CD4-positive, CD25-positive, alpha-beta regulatory T cell (primary cell): ENCODE data around the gene HHIP. TPM values are rescaled to one million over a fixed set of nuclear protein-coding genes. Genes with fewer than 3 reads are reported as not detected.
A peak's percentile ranks its signal among the peaks of the same experiment; 100 is the strongest.
"Not testable (repeated sequence)": the region's sequence is repeated elsewhere in the genome, so short reads cannot be mapped to it uniquely, and the experiment has no call there.

ENCODE experiments used
- ATAC-seq, 2 donors: fragments of 150-1000 bp; cut with Tn5 transposase; one replicate each; pipeline ENCODE4 v1.10.0; 2021; ENCODE audit warnings: low read depth in 2 of 2, moderate number of reproducible peaks in 2 of 2, moderate library complexity in 1 of 2
- DNase-seq, 3 donors: peaks; one replicate each; pipeline versions ENCODE4 v3.0.0 to v3.0.0-alpha.2; 2012 to 2022; ENCODE audit warnings: mixed read lengths in 1 of 3
- H3K27ac ChIP-seq: one replicate; pipeline ENCODE4 v1.7.0; 2013; ENCODE audit warnings: mild to moderate bottlenecking, low read length; ENCODE audit not compliant: insufficient read depth, poor library complexity, severe bottlenecking
- H3K27me3 ChIP-seq: one replicate; pipeline ENCODE4 v1.7.0; 2013; ENCODE audit warnings: low read length; ENCODE audit not compliant: control insufficient read depth, insufficient read depth
- H3K36me3 ChIP-seq: one replicate; pipeline ENCODE4 v1.7.0; 2013; ENCODE audit warnings: mild to moderate bottlenecking, low read length, moderate library complexity; ENCODE audit not compliant: control insufficient read depth, insufficient read depth
- H3K4me1 ChIP-seq: 2 replicates; pipeline ENCODE4 v1.7.0; 2013; ENCODE audit warnings: mild to moderate bottlenecking, low read length; ENCODE audit not compliant: insufficient read depth, control insufficient read depth, poor library complexity, severe bottlenecking
- H3K4me3 ChIP-seq: one replicate; pipeline ENCODE4 v1.7.0; 2013; ENCODE audit warnings: low read depth, mild to moderate bottlenecking, low read length, moderate library complexity
- H3K9me3 ChIP-seq, 2 experiments: 1 replicate in 1 of 2; 2 replicates in 1 of 2; pipeline ENCODE4 v1.7.0; 2013; ENCODE audit warnings: low read length in 2 of 2, mild to moderate bottlenecking in 1 of 2, moderate library complexity in 1 of 2; ENCODE audit not compliant: control insufficient read depth in 2 of 2
- H3K27ac Mint-ChIP-seq, 3 donors: one replicate each; pipeline ENCODE4 v1.8.0; 2020 to 2022; ENCODE audit warnings: mild to moderate bottlenecking in 3 of 3, mixed read lengths in 3 of 3, moderate library complexity in 2 of 3
- H3K27me3 Mint-ChIP-seq: one replicate; pipeline ENCODE4 v1.8.0; 2022; ENCODE audit warnings: mild to moderate bottlenecking, mixed read lengths
- H3K36me3 Mint-ChIP-seq: one replicate; pipeline ENCODE4 v1.8.0; 2020; ENCODE audit warnings: mixed read lengths
- H3K4me1 Mint-ChIP-seq, 4 donors: one replicate each; pipeline ENCODE4 v1.8.0; 2020 to 2022; ENCODE audit warnings: mixed read lengths in 4 of 4, mild to moderate bottlenecking in 1 of 4
- H3K4me3 Mint-ChIP-seq, 4 donors: one replicate each; pipeline ENCODE4 v1.8.0; 2020 to 2022; ENCODE audit warnings: mild to moderate bottlenecking in 4 of 4, mixed read lengths in 4 of 4, moderate library complexity in 3 of 4
- H3K9me3 Mint-ChIP-seq, 7 donors: one replicate each; pipeline ENCODE4 v1.8.0; 2020 to 2022; ENCODE audit warnings: mixed read lengths in 7 of 7, mild to moderate bottlenecking in 3 of 7, moderate library complexity in 2 of 7
- polyA plus RNA-seq, 4 donors: library from polyadenylated mRNA; unstranded; fragments of 300-500 nt; fragmentation: Illumina TruSeq; gene quantifications; one replicate each; pipeline ENCODE4 v1.2.3, GENCODE V29; 2021
- total RNA-seq: library from RNA; stranded (reverse); gene quantifications from one replicate; pipeline ENCODE4 v1.2.3, GENCODE V29; 2022

Gene HHIP
- total and polyA plus RNA-seq, 5 donors from 2014 or later: not detected

DNA sequence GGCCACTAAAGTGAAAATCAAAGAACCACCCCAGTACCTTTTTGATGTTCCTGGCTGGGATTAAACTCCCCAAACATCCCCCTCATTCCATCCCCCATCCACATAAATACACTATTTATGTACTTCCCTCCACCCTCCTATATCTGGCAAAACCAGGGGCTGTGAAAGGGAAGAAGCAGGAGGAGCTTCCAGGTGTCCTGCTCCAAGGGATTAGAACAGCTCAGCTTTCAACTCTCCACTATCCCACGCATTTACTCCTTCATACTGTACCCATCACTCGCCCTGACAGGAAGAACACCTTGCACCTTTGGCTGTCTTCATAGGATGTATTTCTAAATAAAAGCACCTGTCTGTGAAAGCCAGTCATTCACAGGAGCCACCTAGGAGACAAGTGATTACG lies 140.0 kb downstream of the HHIP start:
- DNase-seq: no peak
- H3K9me3 ChIP-seq: peaks cover 0 to 1% of the 10 kb centered on the region in 2 experiments
- Mint-ChIP-seq H3K4me1 (no peaks in the 10 kb centered on the region), H3K4me3 (no peak overlapping the region), H3K27me3 (no peaks in the 10 kb centered on the region), H3K9me3 (peaks cover 0 to 4% (median 0%) of the 10 kb centered on the region in 7 donors), H3K27ac (no peak overlapping the region), H3K36me3 (no peaks in the 10 kb centered on the region)
- no peak overlapping the region for H3K4me3 ChIP-seq
- H3K27ac ChIP-seq: no peak overlapping the region
- no peaks in the 10 kb centered on the region for H3K36me3 ChIP-seq
- H3K27me3 ChIP-seq: no peaks in the 10 kb centered on the region
- no peaks in the 10 kb centered on the region for H3K4me1 ChIP-seq
- ATAC-seq: no peak

- H3K4me1 ChIP-seq: no peaks in the 10 kb centered on the region
- H3K27me3 ChIP-seq: no peaks in the 10 kb centered on the region
- ATAC-seq: no peak
- no peak overlapping the region for H3K27ac ChIP-seq
- no peak overlapping the region for H3K27ac Mint-ChIP-seq
- no peaks in the 10 kb centered on the region for H3K36me3 Mint-ChIP-seq
- no peak overlapping the region for H3K4me3 ChIP-seq
- no peaks in the 10 kb centered on the region for H3K36me3 ChIP-seq
- peaks cover 0 to 2% (median 0%) of the 10 kb centered on the region in 7 donors for H3K9me3 Mint-ChIP-seq
- no peaks in the 10 kb centered on the region for H3K4me1 Mint-ChIP-seq
- no peak overlapping the region for H3K4me3 Mint-ChIP-seq
- H3K9me3 ChIP-seq: peaks cover 0 to 1% of the 10 kb centered on the region in 2 experiments
- H3K27me3 Mint-ChIP-seq: no peaks in the 10 kb centered on the region
- DNase-seq: peak in 1 of 3 donors; percentile 42
These were observed 141.7 kb downstream of the HHIP start for GRCh38 chr4:144787365-144788258.

DNA sequence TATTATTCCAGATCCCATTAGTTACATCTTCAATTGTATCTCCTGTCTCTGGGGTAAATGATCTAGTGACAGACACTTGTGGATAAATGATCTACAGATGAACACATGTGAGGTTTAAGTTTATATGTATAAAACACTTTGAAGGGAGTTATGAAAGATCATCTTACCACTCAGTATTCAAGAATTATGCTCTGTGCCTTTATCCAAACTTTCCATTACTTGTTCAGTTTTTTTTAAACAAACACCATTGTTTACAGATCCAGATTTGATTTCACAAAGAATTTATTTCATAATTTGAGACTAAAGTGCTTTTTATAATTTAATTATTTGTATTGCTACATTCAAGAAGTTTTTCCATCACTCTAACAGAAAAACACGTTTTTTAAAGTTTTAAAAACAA lies 142.5 kb downstream of the HHIP start:
- Mint-ChIP-seq H3K27me3 (no peaks in the 10 kb centered on the region), H3K4me1 (no peaks in the 10 kb centered on the region), H3K27ac (no peak overlapping the region), H3K4me3 (no peak overlapping the region), H3K9me3 (peaks cover 0 to 5% (median 0%) of the 10 kb centered on the region in 7 donors), H3K36me3 (no peaks in the 10 kb centered on the region)
- no peaks in the 10 kb centered on the region for H3K27me3 ChIP-seq
- H3K36me3 ChIP-seq: no peaks in the 10 kb centered on the region
- no peak overlapping the region for H3K27ac ChIP-seq
- peaks cover 0 to 1% of the 10 kb centered on the region in 2 experiments for H3K9me3 ChIP-seq
- H3K4me3 ChIP-seq: no peak overlapping the region
- ATAC-seq: no peak
- no peaks in the 10 kb centered on the region for H3K4me1 ChIP-seq
- DNase-seq: no peak

DNA sequence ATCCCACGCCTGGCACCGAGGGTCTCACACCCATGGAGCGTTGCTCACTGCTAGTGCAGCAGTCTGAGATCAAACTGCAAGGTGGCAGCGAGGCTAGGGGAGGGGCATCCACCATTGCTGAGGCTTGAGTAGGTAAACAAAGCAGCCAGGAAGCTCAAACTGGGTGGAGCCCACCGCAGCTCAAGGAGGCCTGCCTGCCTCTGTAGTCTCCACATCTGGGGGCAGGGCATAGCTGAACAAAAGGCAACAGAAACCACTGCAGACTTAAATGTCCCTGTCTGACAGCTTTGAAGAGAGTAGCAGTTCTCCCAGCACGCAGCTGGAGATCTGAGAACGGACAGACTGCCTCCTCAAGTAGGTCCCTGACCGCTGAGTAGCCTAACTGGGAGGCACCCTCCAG lies 146.0 kb downstream of the HHIP start:
- H3K36me3 Mint-ChIP-seq, H3K27ac ChIP-seq, H3K4me3 Mint-ChIP-seq, H3K4me1 Mint-ChIP-seq, H3K27me3 Mint-ChIP-seq, H3K27ac Mint-ChIP-seq, H3K36me3 ChIP-seq, ATAC-seq, H3K9me3 ChIP-seq, H3K4me3 ChIP-seq, H3K27me3 ChIP-seq, H3K4me1 ChIP-seq: not testable (repeated sequence)
- H3K9me3 Mint-ChIP-seq: peaks cover 0 to 13% (median 0%) of the 10 kb centered on the region in 7 donors
- DNase-seq: peak in 1 of 3 donors; percentile 9
